ENCODE data around the gene PRKAR2B. TPM values are rescaled to one million over a fixed set of nuclear protein-coding genes. Genes with fewer than 3 reads are reported as not detected.

Gene PRKAR2B
- total RNA-seq, 2 donors from 2014 or later: 3.5 to 81.0 TPM

DNA sequence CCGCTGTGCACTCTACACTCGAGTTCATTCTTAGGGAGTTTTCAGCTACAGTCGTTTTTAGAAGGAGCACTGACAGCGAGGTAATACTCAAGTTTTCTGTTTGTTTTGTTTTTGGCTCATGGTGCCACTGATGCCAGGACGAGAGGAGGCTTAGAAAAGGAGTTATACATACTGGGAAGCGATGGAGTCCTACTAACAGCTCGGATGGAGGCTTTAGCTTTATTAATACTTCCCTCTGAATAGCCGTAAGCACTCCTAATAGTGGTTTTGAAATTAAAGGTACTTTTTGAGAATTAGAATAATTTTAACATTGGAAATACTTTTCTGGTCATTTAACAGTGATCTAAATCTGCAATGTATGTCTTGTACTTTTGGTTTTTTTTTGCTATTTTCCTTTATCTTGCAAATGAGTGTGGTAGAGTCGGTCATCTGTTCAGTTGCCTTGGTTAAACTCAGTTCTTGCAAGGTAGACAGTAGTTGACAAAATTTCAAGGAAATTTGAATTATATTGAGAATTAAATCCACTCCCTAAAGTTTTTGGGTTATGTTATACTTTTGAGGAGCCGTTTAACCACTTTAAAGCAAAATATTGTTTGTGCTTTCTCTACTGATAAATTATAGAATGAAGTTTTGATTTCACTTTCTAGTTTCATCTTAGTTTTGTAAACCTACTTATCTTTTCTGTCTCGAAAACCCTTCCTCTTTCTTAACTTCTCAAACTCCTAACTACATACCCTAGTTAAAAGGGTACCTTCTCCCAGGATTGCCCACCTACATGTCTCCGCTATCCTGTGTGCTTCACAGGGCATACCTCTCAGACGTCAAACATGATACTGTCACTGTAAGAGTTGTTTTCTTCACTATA is 125.8 kb downstream of the PRKAR2B start:
- Mint-ChIP-seq H3K36me3 (ENCODE audit: low read depth) (peaks cover 9% of the 10 kb centered on the region), H3K4me1 (peaks cover 51% of the 10 kb centered on the region), H3K27ac (peak overlapping the region; percentile 99), H3K27me3 (peaks cover 4% of the 10 kb centered on the region), H3K4me3 (peak overlapping the region; percentile 98)
- ATAC-seq (no peak), DNase-seq (no peak)
- no peaks in the 10 kb centered on the region for H3K9me3 ChIP-seq (ENCODE audit: control insufficient read depth, low read length, poor library complexity, severe bottlenecking)

DNA sequence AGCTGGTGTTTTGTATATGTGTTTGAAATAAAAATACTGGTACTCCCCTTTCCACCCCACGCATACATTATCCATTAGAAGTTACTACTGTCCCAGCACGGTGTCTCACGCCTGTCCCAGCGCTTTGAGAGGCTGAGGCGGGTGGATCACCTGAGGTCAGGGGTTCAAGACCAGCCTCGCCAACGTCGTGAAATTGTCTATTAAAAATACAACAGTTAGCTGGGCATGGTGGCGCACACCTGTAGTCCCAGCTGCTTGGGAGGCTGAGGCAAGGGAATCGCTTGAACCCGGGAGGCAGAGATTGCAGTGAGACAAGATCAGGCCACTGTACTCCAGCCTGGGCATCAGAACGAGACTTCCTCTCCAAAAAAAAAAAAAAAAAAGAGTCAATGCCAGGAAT is 127.0 kb downstream of the PRKAR2B start:
- H3K4me3 Mint-ChIP-seq: no peak overlapping the region
- no peak for ATAC-seq
- H3K36me3 Mint-ChIP-seq (ENCODE audit: low read depth): peaks cover 7% of the 10 kb centered on the region
- no peak for DNase-seq
- peaks cover 55% of the 10 kb centered on the region for H3K4me1 Mint-ChIP-seq
- H3K27me3 Mint-ChIP-seq: no peaks in the 10 kb centered on the region
- no peaks in the 10 kb centered on the region for H3K9me3 ChIP-seq (ENCODE audit: control insufficient read depth, low read length, poor library complexity, severe bottlenecking)
- peak overlapping the region; percentile 99 for H3K27ac Mint-ChIP-seq

DNA sequence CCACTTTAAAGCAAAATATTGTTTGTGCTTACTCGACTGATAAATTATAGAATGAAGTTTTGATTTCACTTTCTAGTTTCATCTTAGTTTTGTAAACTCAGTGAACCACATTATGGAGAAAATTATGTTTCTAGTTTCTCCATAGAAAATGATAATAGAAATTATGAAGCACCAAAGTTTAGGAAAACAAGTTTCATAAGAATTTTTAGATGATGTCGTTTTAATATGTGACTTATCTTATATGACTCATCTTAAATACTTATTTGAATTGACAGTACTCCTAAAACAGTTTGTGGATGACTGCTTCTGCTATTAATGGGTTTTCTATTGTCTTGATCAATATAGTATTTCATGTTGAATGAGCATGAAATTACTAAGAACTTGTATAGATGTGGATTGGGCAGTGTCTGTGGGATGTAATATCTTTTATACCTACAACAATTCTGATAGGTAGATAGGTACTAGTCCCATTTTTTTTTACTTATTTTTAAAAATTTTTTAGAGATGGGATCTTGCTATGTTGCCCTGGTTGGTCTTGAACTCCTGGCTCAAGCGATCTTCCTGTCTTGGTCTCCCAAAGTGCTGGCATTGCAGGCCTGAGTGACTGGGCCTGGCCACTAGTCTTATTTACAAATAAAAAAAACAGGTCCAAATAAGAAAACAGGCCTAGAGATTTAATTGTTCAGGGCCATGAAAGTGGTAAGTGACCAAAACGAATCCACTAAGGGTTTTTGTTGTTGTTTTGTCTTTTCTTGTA is 127.9 kb downstream of the PRKAR2B start:
- DNase-seq (no peak), ATAC-seq (no peak)
- no peak overlapping the region for H3K4me3 Mint-ChIP-seq
- H3K36me3 Mint-ChIP-seq (ENCODE audit: low read depth): peaks cover 7% of the 10 kb centered on the region
- H3K27me3 Mint-ChIP-seq: no peaks in the 10 kb centered on the region
- peak overlapping the region; percentile 77 for H3K27ac Mint-ChIP-seq
- H3K9me3 ChIP-seq (ENCODE audit: control insufficient read depth, low read length, poor library complexity, severe bottlenecking): no peaks in the 10 kb centered on the region
- H3K4me1 Mint-ChIP-seq: peaks cover 59% of the 10 kb centered on the region

DNA sequence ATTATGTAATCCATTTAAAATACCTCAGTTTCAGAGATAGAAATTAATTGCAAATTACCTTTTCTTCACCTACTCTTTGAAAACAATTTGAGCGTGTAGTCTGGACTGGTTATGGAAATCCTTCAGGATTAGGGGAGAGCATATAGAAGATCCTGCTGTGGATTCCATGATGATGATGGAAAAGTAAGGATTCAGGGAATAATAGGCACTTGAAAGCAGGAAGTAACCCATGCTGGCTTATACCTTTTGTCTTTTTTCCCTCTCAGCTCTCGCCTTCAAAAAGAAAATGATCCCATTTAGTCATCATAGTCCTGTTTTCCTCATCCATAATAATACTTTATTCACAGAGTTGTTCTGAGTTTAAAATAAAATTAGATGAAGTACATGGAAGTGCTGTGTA is 128.7 kb downstream of the PRKAR2B start:
- no peaks in the 10 kb centered on the region for H3K9me3 ChIP-seq (ENCODE audit: control insufficient read depth, low read length, poor library complexity, severe bottlenecking)
- Mint-ChIP-seq H3K27me3 (no peaks in the 10 kb centered on the region), H3K36me3 (ENCODE audit: low read depth) (peaks cover 7% of the 10 kb centered on the region), H3K27ac (peak overlapping the region; percentile 77), H3K4me1 (peaks cover 55% of the 10 kb centered on the region), H3K4me3 (peak overlapping the region; percentile 79)
- DNase-seq: no peak
- ATAC-seq: no peak

DNA sequence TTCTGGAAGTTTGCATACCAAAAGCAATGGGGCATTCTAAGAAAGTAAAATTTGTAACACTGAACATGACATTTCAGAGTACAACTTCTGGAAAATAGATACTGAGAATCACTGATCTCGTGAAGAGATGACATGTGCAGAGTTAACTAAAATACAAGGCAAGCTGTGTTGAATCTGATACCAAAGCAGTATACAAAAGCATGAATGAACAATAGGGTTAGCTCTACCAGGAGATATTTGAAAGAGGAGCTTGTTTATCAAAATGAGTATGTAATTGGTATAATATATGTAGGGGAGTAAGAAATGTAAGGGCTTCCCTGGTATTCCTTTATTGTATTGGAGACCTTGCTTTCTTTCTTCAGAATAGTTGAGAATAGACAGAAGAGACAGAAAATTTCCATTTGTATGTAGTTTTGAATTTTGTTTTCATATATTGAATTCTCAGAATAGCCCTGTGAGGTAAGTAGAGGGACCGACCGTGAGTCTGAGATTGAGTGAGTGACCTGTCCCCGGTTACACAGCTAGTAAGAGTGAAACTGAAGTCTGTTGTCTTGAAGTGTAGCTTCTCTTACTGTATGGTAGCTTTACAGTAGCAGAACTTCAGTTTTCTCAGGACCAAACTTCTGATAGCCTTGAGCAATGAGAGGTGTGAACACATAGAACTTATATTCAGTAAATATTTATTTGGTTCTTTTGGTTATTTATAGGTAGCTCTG is 129.3 kb downstream of the PRKAR2B start:
- no peaks in the 10 kb centered on the region for H3K27me3 Mint-ChIP-seq
- H3K9me3 ChIP-seq (ENCODE audit: control insufficient read depth, low read length, poor library complexity, severe bottlenecking): no peaks in the 10 kb centered on the region
- H3K4me3 Mint-ChIP-seq: peak overlapping the region; percentile 79
- H3K36me3 Mint-ChIP-seq (ENCODE audit: low read depth): peaks cover 5% of the 10 kb centered on the region
- DNase-seq (no peak), ATAC-seq (no peak)
- H3K27ac Mint-ChIP-seq: peak overlapping the region; percentile 77
- peaks cover 48% of the 10 kb centered on the region for H3K4me1 Mint-ChIP-seq

DNA sequence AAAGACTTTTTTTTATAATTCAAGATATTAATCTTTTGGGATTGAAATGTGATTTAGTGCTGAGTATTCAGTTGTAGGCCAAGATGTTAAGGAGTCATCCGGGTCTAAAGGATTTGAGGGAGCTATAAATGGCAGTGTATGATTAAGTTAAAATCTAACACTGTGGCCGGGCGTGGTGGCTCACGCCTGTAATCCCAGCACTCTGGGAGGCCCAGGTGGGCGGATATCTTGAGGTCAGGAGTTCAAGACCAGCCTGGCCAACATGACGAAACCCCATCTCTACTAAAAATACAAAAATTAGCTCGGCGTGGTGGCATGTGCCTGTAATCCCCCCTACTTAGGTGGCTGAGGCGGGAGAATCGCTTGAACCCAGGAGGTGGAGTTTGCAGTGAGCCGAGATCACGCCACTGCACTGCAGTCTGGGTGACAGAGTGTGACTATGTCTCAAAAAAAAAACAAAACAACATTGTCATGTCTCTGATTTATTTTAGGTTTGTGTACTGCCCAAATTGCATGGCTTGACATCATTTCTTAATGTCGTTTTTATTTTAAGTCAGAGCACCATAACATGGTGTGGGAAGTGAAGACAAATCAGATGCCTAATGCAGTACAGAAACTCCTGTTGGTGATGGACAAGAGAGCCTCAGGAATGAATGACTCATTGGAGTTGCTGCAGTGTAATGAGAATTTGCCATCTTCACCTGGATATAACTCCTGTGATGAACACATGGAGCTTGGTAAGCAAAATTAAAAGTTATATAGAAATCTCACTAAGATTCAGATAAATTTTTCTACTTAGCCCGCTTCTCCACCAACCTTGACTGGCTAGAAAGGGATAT is 135.0 kb downstream of the PRKAR2B start:
- H3K36me3 Mint-ChIP-seq (ENCODE audit: low read depth): no peaks in the 10 kb centered on the region
- H3K4me3 Mint-ChIP-seq: no peak overlapping the region
- ATAC-seq: no peak

DNA sequence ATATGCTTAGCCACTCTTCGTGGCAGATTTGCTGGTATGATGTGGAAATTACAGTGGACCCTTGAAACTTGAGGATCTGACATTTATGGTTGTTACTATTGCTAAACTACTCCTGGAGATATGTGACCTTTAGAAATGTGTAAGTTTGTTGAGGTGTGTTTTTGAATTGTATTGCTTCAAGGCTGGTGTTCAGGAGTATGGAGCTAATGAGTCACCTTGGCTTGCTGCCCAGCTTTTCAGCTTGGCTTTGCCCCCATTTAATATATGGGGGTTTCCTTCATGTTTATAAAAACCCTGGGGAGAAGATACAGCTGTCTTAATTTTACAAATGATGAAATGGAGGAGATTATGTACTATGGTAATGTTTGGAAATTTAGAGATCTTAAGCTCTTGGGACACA is 135.9 kb downstream of the PRKAR2B start:
- DNase-seq (no peak), ATAC-seq (peak; percentile 54)
- no peaks in the 10 kb centered on the region for H3K9me3 ChIP-seq (ENCODE audit: control insufficient read depth, low read length, poor library complexity, severe bottlenecking)
- H3K27me3 Mint-ChIP-seq: no peaks in the 10 kb centered on the region
- peak overlapping the region; percentile 83 for H3K27ac Mint-ChIP-seq
- H3K4me1 Mint-ChIP-seq: peaks cover 31% of the 10 kb centered on the region
- H3K36me3 Mint-ChIP-seq (ENCODE audit: low read depth): peaks cover 7% of the 10 kb centered on the region
- peak overlapping the region; percentile 72 for H3K4me3 Mint-ChIP-seq

More for the DNA sequence above, 135.0 kb downstream of the PRKAR2B start:
- no peaks in the 10 kb centered on the region for H3K27me3 Mint-ChIP-seq
- peaks cover 29% of the 10 kb centered on the region for H3K4me1 Mint-ChIP-seq
- DNase-seq: no peak
- no peaks in the 10 kb centered on the region for H3K9me3 ChIP-seq (ENCODE audit: control insufficient read depth, low read length, poor library complexity, severe bottlenecking)
- H3K27ac Mint-ChIP-seq: peak overlapping the region; percentile 83

DNA sequence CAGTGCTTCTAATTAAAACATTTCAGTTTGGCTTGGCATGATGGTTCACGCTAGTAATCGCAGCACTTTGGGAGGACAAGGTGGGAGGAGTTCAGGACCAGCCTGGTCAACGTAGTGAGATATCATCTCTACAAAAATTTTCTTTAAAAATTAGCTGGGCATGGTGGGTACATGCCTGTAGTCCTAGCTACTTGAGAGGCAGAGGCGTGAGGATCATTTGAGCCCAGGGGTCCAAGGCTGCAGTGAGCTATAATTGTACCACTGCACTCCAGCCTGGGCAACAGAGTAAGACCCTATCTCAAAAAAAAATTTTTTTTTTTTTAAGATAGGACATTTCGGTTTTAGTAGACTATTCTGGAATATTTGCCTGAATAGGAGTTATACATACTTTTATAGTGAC is 136.7 kb downstream of the PRKAR2B start:
- Mint-ChIP-seq H3K27ac (peak overlapping the region; percentile 83), H3K27me3 (no peaks in the 10 kb centered on the region), H3K4me1 (peaks cover 35% of the 10 kb centered on the region), H3K4me3 (peak overlapping the region; percentile 21), H3K36me3 (ENCODE audit: low read depth) (peaks cover 11% of the 10 kb centered on the region)
- H3K9me3 ChIP-seq (ENCODE audit: control insufficient read depth, low read length, poor library complexity, severe bottlenecking): no peaks in the 10 kb centered on the region
- no peak for DNase-seq
- no peak for ATAC-seq

DNA sequence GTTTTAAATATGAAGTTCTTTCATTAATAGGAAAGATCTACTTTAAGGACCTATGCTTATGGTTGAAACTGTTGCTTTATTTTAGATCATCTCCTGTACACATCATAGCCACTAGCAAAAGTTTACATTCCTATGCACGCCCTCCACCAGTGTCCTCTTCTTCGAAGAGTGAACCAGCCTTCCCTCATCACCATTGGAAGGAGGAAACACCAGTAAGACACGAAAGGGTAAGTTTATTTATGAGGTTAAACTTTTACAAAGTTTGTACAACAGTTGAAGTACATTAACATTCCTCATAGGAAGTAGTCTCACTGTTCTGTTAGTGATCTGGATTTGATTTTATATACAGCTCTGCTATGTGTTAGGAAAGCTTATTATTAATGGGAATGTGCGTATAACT is 141.2 kb downstream of the PRKAR2B start:
- Mint-ChIP-seq H3K4me3 (no peak overlapping the region), H3K27me3 (no peaks in the 10 kb centered on the region), H3K36me3 (ENCODE audit: low read depth) (peaks cover 14% of the 10 kb centered on the region), H3K4me1 (peaks cover 28% of the 10 kb centered on the region), H3K27ac (peak overlapping the region; percentile 74)
- no peak for DNase-seq
- no peak for ATAC-seq
- no peaks in the 10 kb centered on the region for H3K9me3 ChIP-seq (ENCODE audit: control insufficient read depth, low read length, poor library complexity, severe bottlenecking)

DNA sequence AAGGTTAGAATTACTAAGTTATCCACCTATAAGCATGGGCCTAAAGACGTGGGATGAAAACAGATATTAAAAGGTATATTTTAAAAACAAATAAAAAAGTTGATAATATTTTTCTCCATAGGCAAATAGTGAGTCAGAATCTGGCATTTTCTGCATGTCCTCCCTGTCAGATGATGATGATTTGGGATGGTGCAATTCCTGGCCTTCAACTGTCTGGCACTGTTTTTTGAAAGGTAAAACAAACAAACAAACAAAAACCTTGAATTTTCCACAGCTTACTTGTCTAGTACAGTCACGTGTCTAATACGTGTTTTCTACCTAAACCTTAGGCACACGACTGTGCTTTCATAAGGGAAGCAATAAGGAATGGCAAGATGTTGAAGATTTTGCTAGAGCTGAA is 141.7 kb downstream of the PRKAR2B start:
- Mint-ChIP-seq H3K4me1 (peaks cover 24% of the 10 kb centered on the region), H3K4me3 (no peak overlapping the region), H3K36me3 (ENCODE audit: low read depth) (peaks cover 14% of the 10 kb centered on the region), H3K27me3 (no peaks in the 10 kb centered on the region), H3K27ac (no peak overlapping the region)
- H3K9me3 ChIP-seq (ENCODE audit: control insufficient read depth, low read length, poor library complexity, severe bottlenecking): no peaks in the 10 kb centered on the region
- DNase-seq (no peak), ATAC-seq (no peak)

DNA sequence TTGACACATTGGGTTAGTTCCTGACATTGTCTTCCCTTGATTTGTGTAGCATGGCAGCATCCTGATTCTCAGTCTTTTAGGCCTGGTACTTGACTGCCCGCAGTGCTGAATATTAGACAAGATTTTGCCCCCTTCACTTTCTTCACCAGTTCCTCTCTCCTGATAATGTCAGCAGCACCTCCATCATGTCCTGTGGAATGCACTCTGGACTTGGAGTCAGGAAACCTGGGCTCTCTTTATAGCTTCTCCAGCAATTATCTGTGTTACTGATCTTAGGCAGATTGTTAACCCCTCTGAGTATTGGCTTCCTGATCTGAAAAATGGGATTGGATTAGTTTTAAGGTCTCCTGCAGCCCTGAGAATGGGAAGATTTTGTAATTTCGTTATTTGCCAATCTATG is 143.3 kb downstream of the PRKAR2B start:
- ATAC-seq: no peak
- peak overlapping the region; percentile 34 for H3K27ac Mint-ChIP-seq
- peaks cover 24% of the 10 kb centered on the region for H3K4me1 Mint-ChIP-seq
- no peak overlapping the region for H3K4me3 Mint-ChIP-seq
- no peak for DNase-seq
- no peaks in the 10 kb centered on the region for H3K27me3 Mint-ChIP-seq
- H3K9me3 ChIP-seq (ENCODE audit: control insufficient read depth, low read length, poor library complexity, severe bottlenecking): no peaks in the 10 kb centered on the region
- peaks cover 16% of the 10 kb centered on the region for H3K36me3 Mint-ChIP-seq (ENCODE audit: low read depth)

DNA sequence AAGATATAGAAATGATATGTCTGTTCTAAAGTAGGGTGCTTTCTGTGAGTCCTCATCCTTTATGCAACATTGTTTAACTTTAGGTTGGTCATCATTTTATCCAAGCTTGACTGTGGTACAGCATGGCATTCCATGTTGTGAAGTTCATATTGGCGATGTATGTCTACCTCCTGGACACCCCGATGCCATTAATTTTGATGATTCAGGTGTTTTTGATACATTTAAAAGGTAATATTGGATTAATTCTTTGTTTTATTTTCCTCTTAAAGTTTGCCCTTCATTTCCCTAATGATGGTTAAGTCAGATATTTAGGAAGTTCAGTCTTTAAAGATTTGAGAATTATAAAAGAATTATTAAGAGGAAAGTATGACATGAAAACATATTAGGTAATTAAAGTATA is 145.6 kb downstream of the PRKAR2B start:
- Mint-ChIP-seq H3K4me1 (peaks cover 25% of the 10 kb centered on the region), H3K4me3 (no peak overlapping the region), H3K36me3 (ENCODE audit: low read depth) (peaks cover 12% of the 10 kb centered on the region), H3K27ac (no peak overlapping the region), H3K27me3 (no peaks in the 10 kb centered on the region)
- ATAC-seq: no peak
- DNase-seq: no peak
- no peaks in the 10 kb centered on the region for H3K9me3 ChIP-seq (ENCODE audit: control insufficient read depth, low read length, poor library complexity, severe bottlenecking)
